HUES48 (cell line): Measurements from ENCODE around the gene CYP4Z1.
"Not testable (repeated sequence)": the region's sequence is repeated elsewhere in the genome, so short reads cannot be mapped to it uniquely, and the experiment has no call there.

Experiments used
- H3K27ac ChIP-seq: one replicate; pipeline ENCODE4 v1.7.0; 2013; ENCODE audit warnings: low read depth, low read length, inconsistent platforms
- H3K27me3 ChIP-seq: 2 replicates; pipeline ENCODE4 v1.6.1; 2013; ENCODE audit warnings: mild to moderate bottlenecking, low read length; ENCODE audit not compliant: control insufficient read depth, insufficient read depth
- H3K36me3 ChIP-seq: 2 replicates; pipeline ENCODE4 v1.6.1; 2013; ENCODE audit warnings: low read length; ENCODE audit not compliant: control insufficient read depth, insufficient read depth
- H3K4me1 ChIP-seq: 2 replicates; pipeline ENCODE4 v1.6.1; 2013; ENCODE audit warnings: mild to moderate bottlenecking, low read length; ENCODE audit not compliant: control insufficient read depth, insufficient read depth
- H3K4me3 ChIP-seq: 2 replicates; pipeline ENCODE4 v1.5.1; 2013; ENCODE audit warnings: mild to moderate bottlenecking, low read depth, low read length
- H3K9ac ChIP-seq: 2 replicates; pipeline ENCODE4 v1.6.1; 2013; ENCODE audit warnings: mild to moderate bottlenecking, low read depth, low read length, moderate library complexity
- H3K9me3 ChIP-seq: 2 replicates; pipeline ENCODE4 v1.6.1; 2013; ENCODE audit warnings: low read length; ENCODE audit not compliant: control insufficient read depth, insufficient read depth

Gene CYP4Z1

GRCh38 chr1:47069509-47069908 is 2.5 kb downstream of the CYP4Z1 start:
- not testable (repeated sequence) for H3K27ac ChIP-seq, H3K4me1 ChIP-seq, H3K9me3 ChIP-seq, H3K27me3 ChIP-seq, H3K4me3 ChIP-seq, H3K36me3 ChIP-seq, H3K9ac ChIP-seq

- not testable (repeated sequence) for H3K9me3 ChIP-seq, H3K36me3 ChIP-seq, H3K4me3 ChIP-seq, H3K9ac ChIP-seq, H3K27ac ChIP-seq, H3K4me1 ChIP-seq, H3K27me3 ChIP-seq
Observed at GRCh38 chr1:47089356-47089755, 22.3 kb downstream of the CYP4Z1 start.

- H3K9ac ChIP-seq, H3K4me3 ChIP-seq, H3K4me1 ChIP-seq, H3K36me3 ChIP-seq, H3K27me3 ChIP-seq, H3K9me3 ChIP-seq, H3K27ac ChIP-seq: not testable (repeated sequence)
Observed at GRCh38 chr1:47091476-47091875, 24.4 kb downstream of the CYP4Z1 start.

- H3K4me3 ChIP-seq, result no peak overlapping the region
- H3K27ac ChIP-seq, result no peak overlapping the region
- H3K9ac ChIP-seq, result no peak overlapping the region
- peaks cover 13% of the 10 kb centered on the region; the same call in 1 of the 2 replicates for H3K4me1 ChIP-seq
- H3K36me3 ChIP-seq, result no peaks in the 10 kb centered on the region
- H3K27me3 ChIP-seq, result no peaks in the 10 kb centered on the region
- no peaks in the 10 kb centered on the region for H3K9me3 ChIP-seq
Observed at GRCh38 chr1:47104816-47105215, 37.8 kb downstream of the CYP4Z1 start.

GRCh38 chr1:47106792-47107191 is 39.8 kb downstream of the CYP4Z1 start:
- no peak overlapping the region for H3K9ac ChIP-seq
- no peak overlapping the region for H3K27ac ChIP-seq
- H3K9me3 ChIP-seq, result no peaks in the 10 kb centered on the region
- H3K36me3 ChIP-seq, result no peaks in the 10 kb centered on the region
- H3K4me1 ChIP-seq, result peaks cover 13% of the 10 kb centered on the region; the same call in 1 of the 2 replicates
- H3K4me3 ChIP-seq, result no peak overlapping the region
- H3K27me3 ChIP-seq, result no peaks in the 10 kb centered on the region

- not testable (repeated sequence) for H3K36me3 ChIP-seq, H3K9ac ChIP-seq, H3K4me3 ChIP-seq, H3K9me3 ChIP-seq, H3K27me3 ChIP-seq
- H3K27ac ChIP-seq, result peak overlapping the region; percentile 58
- peaks cover 21% of the 10 kb centered on the region for H3K4me1 ChIP-seq
Observed at GRCh38 chr1:47107851-47108574, 41.0 kb downstream of the CYP4Z1 start.

GRCh38 chr1:47109482-47109881 is 42.5 kb downstream of the CYP4Z1 start:
- H3K4me3 ChIP-seq, H3K27ac ChIP-seq, H3K27me3 ChIP-seq, H3K36me3 ChIP-seq, H3K9me3 ChIP-seq, H3K9ac ChIP-seq: not testable (repeated sequence)
- peaks cover 25% of the 10 kb centered on the region for H3K4me1 ChIP-seq

GRCh38 chr1:47113178-47113577 is 46.1 kb downstream of the CYP4Z1 start:
- no peaks in the 10 kb centered on the region for H3K9me3 ChIP-seq
- H3K4me3 ChIP-seq, result 0 out of 2 replicates have a peak overlapping the region, but pooled peaks have one; percentile 11
- H3K27ac ChIP-seq, result peak overlapping the region; percentile 47
- H3K9ac ChIP-seq, result peak overlapping the region; percentile 5; the same call in 1 of the 2 replicates
- no peaks in the 10 kb centered on the region for H3K36me3 ChIP-seq
- H3K4me1 ChIP-seq, result peaks cover 11% of the 10 kb centered on the region
- no peaks in the 10 kb centered on the region for H3K27me3 ChIP-seq

GRCh38 chr1:47121039-47121438 is 54.0 kb downstream of the CYP4Z1 start:
- H3K36me3 ChIP-seq, H3K27me3 ChIP-seq, H3K27ac ChIP-seq, H3K9me3 ChIP-seq, H3K4me1 ChIP-seq, H3K4me3 ChIP-seq, H3K9ac ChIP-seq: not testable (repeated sequence)

GRCh38 chr1:47124834-47125233 is 57.8 kb downstream of the CYP4Z1 start:
- H3K9ac ChIP-seq, H3K4me3 ChIP-seq: not testable (repeated sequence)

GRCh38 chr1:47126997-47127396 is 60.0 kb downstream of the CYP4Z1 start:
- not testable (repeated sequence) for H3K9me3 ChIP-seq, H3K27me3 ChIP-seq, H3K36me3 ChIP-seq

More at GRCh38 chr1:47124834-47125233, 57.8 kb downstream of the CYP4Z1 start:
- not testable (repeated sequence) for H3K9me3 ChIP-seq, H3K4me1 ChIP-seq, H3K27me3 ChIP-seq, H3K36me3 ChIP-seq, H3K27ac ChIP-seq

More at GRCh38 chr1:47126997-47127396, 60.0 kb downstream of the CYP4Z1 start:
- peaks cover 21% of the 10 kb centered on the region for H3K4me1 ChIP-seq
- not testable (repeated sequence) for H3K9ac ChIP-seq, H3K4me3 ChIP-seq, H3K27ac ChIP-seq
